Trophoblast cell (in vitro differentiated cells and primary cell): Measurements from ENCODE around the gene SS18L1.

Source experiments
- DNase-seq, 2 donors: peaks; one replicate each; pipeline ENCODE4 v3.0.0-alpha.2; 2016
- H2AFZ ChIP-seq: 2 replicates; pipeline ENCODE4 v1.6.1; 2013; ENCODE audit warnings: low read length, moderate library complexity, mild to moderate bottlenecking; ENCODE audit not compliant: insufficient read depth, poor library complexity
- H2AK5ac ChIP-seq: 2 replicates; pipeline ENCODE4 v1.6.1; 2013; ENCODE audit warnings: mild to moderate bottlenecking, low read length
- H2BK120ac ChIP-seq: 2 replicates; pipeline ENCODE4 v1.6.1; 2013; ENCODE audit warnings: low read length, mild to moderate bottlenecking, moderate library complexity; ENCODE audit not compliant: insufficient read depth, poor library complexity
- H2BK12ac ChIP-seq: 2 replicates; pipeline ENCODE4 v1.6.1; 2013; ENCODE audit warnings: mild to moderate bottlenecking, low read length, moderate library complexity
- H2BK5ac ChIP-seq: 2 replicates; pipeline ENCODE4 v1.6.1; 2013; ENCODE audit warnings: low read length, low read depth, moderate library complexity, mild to moderate bottlenecking; ENCODE audit not compliant: poor library complexity
- H3K14ac ChIP-seq: 2 replicates; pipeline ENCODE4 v1.6.1; 2013; ENCODE audit warnings: mild to moderate bottlenecking, low read length
- H3K18ac ChIP-seq: 2 replicates; pipeline ENCODE4 v1.6.1; 2013; ENCODE audit warnings: mild to moderate bottlenecking, low read length
- H3K23ac ChIP-seq: 2 replicates; pipeline ENCODE4 v1.6.1; 2013; ENCODE audit warnings: low read length
- H3K27ac ChIP-seq: 2 replicates; pipeline ENCODE4 v1.5.1; 2013; ENCODE audit warnings: low read depth, mild to moderate bottlenecking, inconsistent platforms, low read length, moderate library complexity
- H3K27me3 ChIP-seq: 2 replicates; pipeline ENCODE4 v1.6.1; 2013; ENCODE audit warnings: inconsistent platforms, mild to moderate bottlenecking, low read length, moderate library complexity; ENCODE audit not compliant: insufficient read depth
- H3K36me3 ChIP-seq, 2 experiments: 1 replicate in 1 of 2; 2 replicates in 1 of 2; pipeline ENCODE4 v1.6.1; 2013; ENCODE audit warnings: low read length in 2 of 2, mild to moderate bottlenecking in 2 of 2, moderate library complexity in 1 of 2; ENCODE audit not compliant: insufficient read depth in 2 of 2, control insufficient read depth in 1 of 2
- H3K4ac ChIP-seq: 2 replicates; pipeline ENCODE4 v1.6.1; 2013; ENCODE audit warnings: low read depth, mild to moderate bottlenecking, low read length, moderate library complexity
- H3K4me1 ChIP-seq, 2 experiments: 1 replicate in 1 of 2; 2 replicates in 1 of 2; pipeline ENCODE4 v1.6.1; 2013; ENCODE audit warnings: low read length in 2 of 2, mild to moderate bottlenecking in 2 of 2, moderate library complexity in 1 of 2; ENCODE audit not compliant: insufficient read depth in 2 of 2, control insufficient read depth in 1 of 2
- H3K4me2 ChIP-seq: 2 replicates; pipeline ENCODE4 v1.6.1; 2013; ENCODE audit warnings: inconsistent platforms, mild to moderate bottlenecking, low read length, moderate library complexity
- H3K4me3 ChIP-seq: 2 replicates; pipeline ENCODE4 v1.5.1; 2013; ENCODE audit warnings: mild to moderate bottlenecking, low read depth, low read length, inconsistent platforms
- H3K79me1 ChIP-seq: one replicate; pipeline ENCODE4 v1.6.1; 2013; ENCODE audit warnings: low read length
- H3K79me2 ChIP-seq: 2 replicates; pipeline ENCODE4 v1.6.1; 2013; ENCODE audit warnings: low read length, mild to moderate bottlenecking; ENCODE audit not compliant: control insufficient read depth, insufficient read depth, poor library complexity
- H3K9ac ChIP-seq: 2 replicates; pipeline ENCODE4 v1.6.1; 2013; ENCODE audit warnings: mild to moderate bottlenecking, low read length
- H3K9me3 ChIP-seq: 2 replicates; pipeline ENCODE4 v1.6.1; 2013; ENCODE audit warnings: low read depth, mild to moderate bottlenecking, control low read depth, inconsistent platforms, low read length; ENCODE audit not compliant: insufficient read depth
- H4K12ac ChIP-seq: 2 replicates; pipeline ENCODE4 v1.6.1; 2013; ENCODE audit warnings: low read depth, mild to moderate bottlenecking, low read length, moderate library complexity
- H4K8ac ChIP-seq: 2 replicates; pipeline ENCODE4 v1.6.1; 2013; ENCODE audit warnings: low read depth, mild to moderate bottlenecking, low read length, moderate library complexity
- H4K91ac ChIP-seq: one replicate; pipeline ENCODE4 v1.6.1; 2013; ENCODE audit warnings: low read depth, mild to moderate bottlenecking, low read length, moderate library complexity
- WGBS: extraction: QIAGEN DNeasy Blood & Tissue Kit; methylation state at CpG from one replicate; pipeline ENCODE4 v1.1.7; 2013; ENCODE audit warnings: missing lambda C conversion rate; ENCODE audit not compliant: insufficient read length, insufficient coverage; ENCODE audit errors: extremely low coverage; 5-methylcytosine and 5-hydroxymethylcytosine counted together

The SS18L1 gene

GRCh38 chr20:62162765-62163484, 19.4 kb downstream of the SS18L1 start:
- Histone ChIP-seq H2BK120ac (no peak overlapping the region), H3K27ac (no peak overlapping the region), H3K23ac (no peak overlapping the region), H3K27me3 (no peaks in the 10 kb centered on the region), H3K4me3 (no peak overlapping the region), H3K79me1 (no peaks in the 10 kb centered on the region), H2BK12ac (no peak overlapping the region), H3K79me2 (peaks cover under 1% of the 10 kb centered on the region), H3K4ac (no peak overlapping the region), H3K18ac (no peak overlapping the region), H3K4me1 (peaks cover 6 to 17% of the 10 kb centered on the region in 2 experiments), H2BK5ac (no peak overlapping the region), H4K12ac (no peak overlapping the region), H4K8ac (no peak overlapping the region), H3K14ac (no peak overlapping the region), H2AFZ (no peak overlapping the region), H4K91ac (no peak overlapping the region), H2AK5ac (no peak overlapping the region), H3K9ac (no peak overlapping the region), H3K36me3 (peaks cover 64 to 71% of the 10 kb centered on the region in 2 experiments), H3K9me3 (no peaks in the 10 kb centered on the region), H3K4me2 (no peak overlapping the region)
- WGBS = no CpG with 5 or more reads among the region's 38 CpGs
- no peak for DNase-seq

DNA sequence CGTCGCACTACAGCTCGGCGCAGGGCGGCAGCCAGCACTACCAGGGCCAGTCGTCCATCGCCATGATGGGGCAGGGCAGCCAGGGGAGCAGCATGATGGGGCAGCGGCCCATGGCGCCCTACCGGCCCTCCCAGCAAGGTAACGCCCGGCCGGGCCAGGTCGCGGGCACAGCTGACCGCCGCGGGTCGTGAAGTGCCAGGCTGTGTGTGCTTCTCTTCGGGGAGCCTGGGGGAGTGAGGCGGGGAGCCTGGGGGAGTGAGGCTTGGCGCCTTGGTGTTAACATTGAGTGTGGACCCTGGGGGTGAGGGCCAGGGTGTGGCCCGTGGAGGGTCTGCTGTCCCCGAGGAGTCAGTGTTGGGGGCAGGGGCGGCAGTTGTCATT, 19.9 kb downstream of the SS18L1 start:
- H3K27me3 ChIP-seq = no peaks in the 10 kb centered on the region
- no peak overlapping the region for H3K27ac ChIP-seq
- H3K4me1 ChIP-seq = peaks cover 6 to 17% of the 10 kb centered on the region in 2 experiments
- no peak overlapping the region for H4K8ac ChIP-seq
- no peak overlapping the region for H4K91ac ChIP-seq
- H2BK5ac ChIP-seq = no peak overlapping the region
- no peak overlapping the region for H2BK12ac ChIP-seq
- H3K79me2 ChIP-seq = no peaks in the 10 kb centered on the region
- no peak overlapping the region for H3K18ac ChIP-seq
- H3K79me1 ChIP-seq = no peaks in the 10 kb centered on the region
- H2AK5ac ChIP-seq = no peak overlapping the region
- no peak overlapping the region for H3K23ac ChIP-seq
- no peak overlapping the region for H3K4me3 ChIP-seq
- H3K9ac ChIP-seq = no peak overlapping the region
- H3K4ac ChIP-seq = no peak overlapping the region
- no peak overlapping the region for H4K12ac ChIP-seq
- no CpG with 5 or more reads among the region's 25 CpGs for WGBS
- H3K36me3 ChIP-seq = peaks cover 66 to 76% of the 10 kb centered on the region in 2 experiments
- H2AFZ ChIP-seq = no peak overlapping the region
- H3K4me2 ChIP-seq = no peak overlapping the region
- no peaks in the 10 kb centered on the region for H3K9me3 ChIP-seq
- H3K14ac ChIP-seq = no peak overlapping the region
- no peak for DNase-seq
- H2BK120ac ChIP-seq = no peak overlapping the region

DNA sequence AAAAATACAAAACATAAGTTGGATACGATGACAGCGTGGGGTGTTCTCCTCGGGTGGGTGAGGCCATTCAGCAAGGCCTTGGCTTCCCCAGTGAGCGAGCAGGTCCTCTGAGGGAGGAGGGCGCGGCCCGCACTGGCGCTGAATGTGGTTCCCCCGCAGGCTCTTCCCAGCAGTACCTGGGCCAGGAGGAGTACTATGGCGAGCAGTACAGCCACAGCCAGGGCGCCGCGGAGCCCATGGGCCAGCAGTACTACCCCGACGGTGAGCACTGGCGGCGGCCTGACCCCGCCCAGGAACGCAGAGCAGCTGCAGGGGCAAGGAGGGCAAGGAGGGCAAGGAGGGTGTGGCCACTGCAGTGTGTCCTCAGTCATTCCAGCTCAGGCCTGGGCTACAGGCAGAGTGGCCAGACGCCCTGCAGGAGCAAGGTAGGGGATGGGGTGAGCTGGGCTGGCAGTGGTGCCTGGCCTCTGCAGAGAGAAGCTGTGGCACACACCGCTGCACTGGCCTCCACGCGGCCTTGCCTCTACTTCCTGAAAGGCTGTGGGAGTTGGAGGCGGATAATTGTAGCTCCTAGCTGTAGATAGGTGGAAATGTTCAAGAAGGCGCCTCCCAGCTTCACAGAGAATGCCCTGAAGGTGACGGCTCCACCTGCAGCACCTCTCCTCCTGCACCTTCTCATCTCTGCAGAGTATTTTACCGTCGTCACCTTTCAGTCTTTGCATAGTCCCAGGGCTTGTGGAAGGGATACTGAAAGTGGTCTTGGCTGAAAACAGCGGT, 20.6 kb downstream of the SS18L1 start:
- Histone ChIP-seq H3K27me3 (no peaks in the 10 kb centered on the region), H3K18ac (no peak overlapping the region)

DNA sequence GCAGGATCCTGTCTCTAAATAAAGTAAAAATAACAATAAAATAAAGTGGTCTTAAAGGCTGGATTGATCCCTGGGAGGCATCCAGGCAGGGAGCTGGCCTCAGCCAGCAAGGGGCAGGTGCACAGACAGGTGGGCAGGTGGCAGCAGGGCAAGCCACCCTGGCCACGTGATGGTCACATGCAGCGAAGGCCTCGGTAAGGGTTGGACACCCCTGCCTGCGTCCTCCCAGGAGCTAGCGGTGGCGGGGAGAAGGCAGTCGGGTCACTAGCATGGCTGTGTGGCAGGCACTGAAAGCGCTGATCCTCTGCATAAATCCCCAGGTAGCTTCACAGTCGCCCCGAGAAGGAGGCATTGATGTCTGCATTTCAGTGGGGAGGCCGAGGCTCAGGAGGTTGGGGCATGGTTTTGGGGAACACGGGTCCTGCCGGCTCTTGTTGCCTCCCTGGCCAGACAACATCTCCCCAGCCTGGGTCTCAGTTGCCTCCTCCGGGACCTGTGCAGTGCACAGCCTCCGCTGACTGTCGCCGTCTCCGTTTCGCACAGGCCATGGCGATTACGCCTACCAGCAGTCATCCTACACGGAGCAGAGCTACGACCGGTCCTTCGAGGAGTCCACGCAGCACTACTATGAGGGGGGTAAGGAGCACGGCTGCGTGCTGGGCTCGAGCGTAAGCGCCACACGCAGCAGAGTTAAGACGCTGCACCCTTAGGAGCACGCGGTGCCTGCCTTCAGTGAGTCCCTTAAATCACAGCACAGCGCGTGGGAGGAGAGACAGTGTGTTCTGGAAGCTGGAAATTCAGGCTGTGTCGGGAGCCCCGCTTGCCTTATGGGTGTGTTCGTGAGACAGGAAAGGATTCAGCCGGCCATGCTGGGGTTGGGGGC, 21.6 kb downstream of the SS18L1 start:
- Histone ChIP-seq H4K8ac (no peak overlapping the region), H3K23ac (no peak overlapping the region), H3K4ac (no peak overlapping the region), H3K9me3 (no peaks in the 10 kb centered on the region), H3K14ac (no peak overlapping the region), H2BK5ac (no peak overlapping the region), H3K9ac (no peak overlapping the region), H3K4me2 (no peak overlapping the region), H3K4me1 (peaks cover 4 to 12% of the 10 kb centered on the region in 2 experiments), H3K27ac (no peak overlapping the region), H4K12ac (no peak overlapping the region), H2AFZ (no peak overlapping the region), H3K36me3 (peaks cover 74 to 79% of the 10 kb centered on the region in 2 experiments), H3K79me1 (no peaks in the 10 kb centered on the region), H2AK5ac (no peak overlapping the region), H2BK120ac (no peak overlapping the region), H4K91ac (no peak overlapping the region), H3K79me2 (no peaks in the 10 kb centered on the region), H3K27me3 (no peaks in the 10 kb centered on the region), H3K4me3 (no peak overlapping the region), H3K18ac (no peak overlapping the region), H2BK12ac (no peak overlapping the region)
- DNase-seq = no peak
- no CpG with 5 or more reads among the region's 41 CpGs for WGBS

More for the DNA sequence above, 20.6 kb downstream of the SS18L1 start:
- no peak for DNase-seq
- H3K9me3 ChIP-seq = no peaks in the 10 kb centered on the region
- H3K4ac ChIP-seq = no peak overlapping the region
- H3K23ac ChIP-seq = no peak overlapping the region
- no peak overlapping the region for H2AFZ ChIP-seq
- no peak overlapping the region for H4K8ac ChIP-seq
- peaks cover 6 to 17% of the 10 kb centered on the region in 2 experiments for H3K4me1 ChIP-seq
- no peak overlapping the region for H2BK5ac ChIP-seq
- no peak overlapping the region for H2AK5ac ChIP-seq
- no peaks in the 10 kb centered on the region for H3K79me2 ChIP-seq
- H3K36me3 ChIP-seq = peaks cover 69 to 77% of the 10 kb centered on the region in 2 experiments
- no CpG with 5 or more reads among the region's 29 CpGs for WGBS
- no peak overlapping the region for H3K14ac ChIP-seq
- no peaks in the 10 kb centered on the region for H3K79me1 ChIP-seq
- no peak overlapping the region for H3K4me2 ChIP-seq
- H4K91ac ChIP-seq = no peak overlapping the region
- no peak overlapping the region for H2BK12ac ChIP-seq
- H3K27ac ChIP-seq = no peak overlapping the region
- H3K9ac ChIP-seq = no peak overlapping the region
- H3K4me3 ChIP-seq = no peak overlapping the region
- H2BK120ac ChIP-seq = no peak overlapping the region
- H4K12ac ChIP-seq = no peak overlapping the region
